GM12891 (cell line): ENCODE measurements around the gene TLCD3B.

ENCODE experiments used
- DNase-seq: peaks from one replicate; pipeline ENCODE4 v3.0.0; 2011; ENCODE audit warnings: low spot score; ENCODE audit not compliant: insufficient read length
- FAIRE-seq: peaks from 2 replicates; lab custom pipeline; 2011; peaks lifted over from hg19 to GRCh38; lab: Jason Lieb, UNC
- PAX5 ChIP-seq: IDR thresholded peaks from 2 replicates; pipeline ENCODE4 v1.6.1; 2011; ENCODE audit warnings: low read length, moderate library complexity, mild to moderate bottlenecking; ENCODE audit not compliant: insufficient read depth, severe bottlenecking
- POLR2A ChIP-seq: IDR thresholded peaks from 2 replicates; pipeline ENCODE4 v1.6.1; 2011; ENCODE audit warnings: low read depth, low read length, control low read depth
- POLR2AphosphoS5 ChIP-seq: IDR thresholded peaks from 2 replicates; pipeline ENCODE4 v1.6.1; 2011; ENCODE audit warnings: low read depth, low read length, control low read depth
- POU2F2 ChIP-seq: IDR thresholded peaks from 2 replicates; pipeline ENCODE4 v1.6.1; 2011; ENCODE audit warnings: low read depth, mild to moderate bottlenecking, control low read depth, low read length, moderate library complexity
- SPI1 ChIP-seq: IDR thresholded peaks from 2 replicates; pipeline ENCODE4 v1.6.1; 2011; ENCODE audit warnings: low read depth, low read length, control low read depth
- TAF1 ChIP-seq: IDR thresholded peaks from 2 replicates; pipeline ENCODE4 v1.6.1; 2011; ENCODE audit warnings: low read depth, low read length, control low read depth

The TLCD3B gene

DNA sequence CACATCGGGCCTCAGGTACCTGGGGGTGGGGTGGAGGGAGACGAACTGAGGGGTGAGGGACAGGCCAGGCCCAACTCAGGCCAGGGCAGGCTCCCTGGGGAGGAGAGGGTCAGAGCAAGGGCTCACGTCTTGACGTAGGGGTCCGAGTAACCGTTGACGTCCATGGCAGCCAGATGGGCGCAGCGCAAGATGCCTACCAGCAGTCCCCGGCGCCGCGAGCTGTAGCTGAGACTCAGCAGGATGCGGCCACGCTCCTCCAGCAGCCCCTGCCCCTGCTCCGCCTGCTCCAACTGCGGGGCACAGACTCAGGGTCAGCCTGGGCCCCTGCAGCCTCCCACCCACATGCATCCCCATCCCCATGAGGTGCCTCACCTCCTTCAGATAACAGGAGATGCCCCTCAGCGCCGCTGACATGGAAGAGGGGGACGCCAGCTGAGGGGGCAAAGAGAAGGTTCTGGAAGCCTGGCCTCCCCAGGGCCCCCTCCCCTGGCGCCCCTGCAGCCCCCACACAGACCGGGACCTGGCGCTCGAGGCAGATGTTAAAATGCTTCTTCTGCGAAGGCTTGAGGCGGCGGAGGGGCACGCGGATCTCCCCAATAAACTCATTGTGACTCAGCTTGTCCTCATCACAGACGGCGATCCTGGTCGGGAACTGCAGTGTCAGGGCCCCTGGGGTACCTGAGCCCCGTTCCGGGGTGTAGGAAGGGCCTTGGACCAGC lies 24.3 kb downstream of the TLCD3B start:
- FAIRE-seq (no peak), DNase-seq (no peak)
- TF ChIP-seq POU2F2 = no peak
- TF ChIP-seq SPI1 = no peak
- TF ChIP-seq POLR2AphosphoS5 = 0 out of 2 replicates have a peak, but pooled peaks have one; percentile 7

DNA sequence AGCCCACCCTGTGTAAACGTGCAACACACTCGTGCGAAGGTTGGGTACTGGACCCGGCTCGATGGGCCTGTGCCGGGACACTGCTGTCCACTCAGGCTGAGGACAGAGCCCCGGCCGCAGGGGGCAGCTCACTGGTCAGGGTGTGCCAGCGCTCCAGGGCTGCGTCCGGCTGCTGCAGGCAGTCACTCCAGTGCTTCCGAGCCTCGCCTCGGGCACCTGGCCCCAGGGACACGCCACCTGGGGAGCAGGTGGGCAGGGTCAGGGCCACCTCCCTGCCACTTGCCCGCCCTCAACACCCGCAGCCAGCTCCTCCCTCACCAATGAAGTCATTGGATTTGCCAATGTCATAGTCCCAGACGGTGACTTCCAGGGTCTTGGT lies 25.0 kb downstream of the TLCD3B start:
- DNase-seq = no peak
- FAIRE-seq = no peak
- TF ChIP-seq TAF1 = no peak
- TF ChIP-seq POLR2AphosphoS5 = no peak
- TF ChIP-seq POLR2A = no peak
- TF ChIP-seq POU2F2 = no peak
- TF ChIP-seq PAX5 = no peak
- no peak for TF ChIP-seq SPI1

DNA sequence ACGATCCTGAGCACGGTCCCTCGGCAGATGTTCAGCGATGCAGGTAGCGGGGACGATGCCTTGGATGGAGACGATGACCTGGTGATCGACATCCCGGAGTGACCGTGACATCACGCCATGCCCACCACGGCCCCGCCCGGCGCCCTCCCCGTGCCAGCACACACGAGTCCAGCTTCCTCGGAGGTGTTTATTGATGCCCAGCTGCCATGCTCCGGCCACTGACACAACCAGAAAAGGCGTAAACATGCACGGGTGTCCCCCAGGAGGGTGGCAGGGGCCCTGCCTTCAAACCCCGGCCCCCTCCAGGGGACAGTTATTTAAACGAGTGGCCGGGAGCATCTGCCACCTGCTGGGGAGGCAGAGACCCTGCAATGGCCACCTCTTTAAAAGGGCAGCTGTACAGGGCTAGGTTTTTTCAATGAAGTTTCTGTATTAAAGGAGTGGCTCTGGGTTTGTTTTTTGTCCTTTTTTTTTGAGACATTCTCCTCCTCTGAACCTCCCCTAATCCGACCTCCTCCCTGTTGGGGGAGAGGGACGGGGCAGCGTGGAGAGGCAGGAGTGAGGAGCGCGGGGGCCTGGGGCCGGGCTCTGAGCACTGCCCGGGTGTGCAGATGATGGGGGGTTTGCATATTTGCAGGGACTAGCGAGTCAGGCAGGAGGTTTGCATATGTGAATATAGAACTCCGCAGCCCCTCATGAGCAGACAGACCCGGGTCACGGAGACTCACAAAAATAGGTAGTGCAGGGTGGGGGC lies 25.6 kb downstream of the TLCD3B start:
- DNase-seq = peak; percentile 87
- TF ChIP-seq TAF1 = no peak
- no peak for FAIRE-seq

DNA sequence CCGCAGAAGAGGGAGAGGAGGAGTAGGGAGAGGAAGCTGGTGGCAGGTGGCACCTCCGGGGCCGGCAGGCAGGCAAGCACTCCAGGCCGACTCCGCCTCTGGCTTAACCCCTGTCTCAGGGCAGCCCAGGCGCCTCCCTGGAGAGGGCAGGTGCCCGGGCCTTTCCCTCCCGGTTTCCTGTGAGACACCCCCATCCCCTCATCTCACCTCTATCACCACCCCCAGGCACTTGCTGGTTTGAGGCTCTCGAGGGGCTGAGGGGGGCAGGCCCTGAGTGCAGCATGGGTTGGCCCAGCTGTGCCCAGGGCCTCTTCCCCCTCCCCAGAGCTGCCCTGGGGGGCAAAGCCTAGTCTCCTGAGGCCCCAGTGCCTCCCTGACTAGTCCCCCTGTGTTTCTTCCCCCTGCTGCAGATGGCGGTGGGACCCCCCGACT lies 26.2 kb downstream of the TLCD3B start:
- peak; percentile 51 for DNase-seq
- 0 out of 2 replicates have a peak, but pooled peaks have one; percentile 17 for TF ChIP-seq POLR2A
- no peak for TF ChIP-seq TAF1
- no peak for TF ChIP-seq PAX5
- FAIRE-seq = no peak

DNA sequence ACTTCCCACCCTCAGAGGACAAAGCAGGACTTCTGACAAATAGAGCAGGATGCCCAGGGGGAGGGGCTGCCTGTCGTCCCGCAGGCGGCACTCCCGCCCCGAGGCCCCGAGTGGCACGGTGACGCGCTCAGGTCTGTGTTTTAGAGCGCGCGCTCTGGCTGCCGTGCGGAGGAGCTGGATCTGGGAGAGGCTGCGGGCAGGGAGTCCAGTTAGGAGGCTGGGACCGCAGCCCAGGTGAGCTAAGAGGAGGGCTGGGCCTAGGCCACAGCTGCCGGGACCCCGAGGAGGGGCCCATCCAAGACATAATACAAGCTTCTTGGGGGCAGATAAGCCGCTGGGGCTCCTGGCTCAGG lies 26.7 kb downstream of the TLCD3B start:
- no peak for DNase-seq
- no peak for TF ChIP-seq POLR2A
- no peak for TF ChIP-seq POLR2AphosphoS5
- TF ChIP-seq PAX5 = no peak
- no peak for TF ChIP-seq SPI1
- no peak for TF ChIP-seq TAF1
- TF ChIP-seq POU2F2 = no peak
- no peak for FAIRE-seq

DNA sequence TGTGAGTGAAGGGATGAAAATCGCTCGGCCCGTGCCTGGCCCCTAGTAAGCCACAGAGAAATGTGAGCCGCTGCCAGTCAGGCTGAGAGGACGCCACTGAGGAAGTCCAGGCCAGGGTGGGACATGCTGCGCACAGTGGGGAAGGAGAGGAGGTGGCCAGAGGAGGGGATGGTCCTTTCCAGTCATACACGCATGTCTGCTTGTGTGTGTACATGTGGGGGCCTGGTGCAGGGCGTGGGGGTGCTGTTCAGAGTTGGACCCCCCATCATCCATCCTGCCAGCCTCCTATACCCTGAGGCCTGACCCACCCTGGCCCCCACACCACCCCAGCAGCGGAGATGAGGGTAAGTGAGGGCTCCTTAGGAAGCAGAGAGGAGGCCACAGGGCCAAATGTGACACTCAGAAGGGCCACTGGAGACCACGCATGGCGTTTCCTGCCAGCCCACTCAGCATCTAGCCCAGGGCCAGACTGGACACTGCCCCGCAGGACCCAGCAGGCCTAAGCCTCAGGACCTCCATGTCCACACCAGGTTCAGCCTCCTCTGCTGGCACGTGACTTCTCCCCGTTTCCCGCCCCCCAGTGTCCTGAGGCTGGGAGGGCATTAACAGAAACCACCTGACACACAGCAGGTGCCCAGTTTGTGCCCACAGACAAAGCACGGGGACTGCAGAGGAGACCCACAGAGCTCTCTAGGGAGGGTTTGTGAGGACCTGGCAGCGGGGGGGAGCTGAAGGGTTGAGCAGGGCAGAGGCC lies 27.2 kb downstream of the TLCD3B start:
- no peak for FAIRE-seq

DNA sequence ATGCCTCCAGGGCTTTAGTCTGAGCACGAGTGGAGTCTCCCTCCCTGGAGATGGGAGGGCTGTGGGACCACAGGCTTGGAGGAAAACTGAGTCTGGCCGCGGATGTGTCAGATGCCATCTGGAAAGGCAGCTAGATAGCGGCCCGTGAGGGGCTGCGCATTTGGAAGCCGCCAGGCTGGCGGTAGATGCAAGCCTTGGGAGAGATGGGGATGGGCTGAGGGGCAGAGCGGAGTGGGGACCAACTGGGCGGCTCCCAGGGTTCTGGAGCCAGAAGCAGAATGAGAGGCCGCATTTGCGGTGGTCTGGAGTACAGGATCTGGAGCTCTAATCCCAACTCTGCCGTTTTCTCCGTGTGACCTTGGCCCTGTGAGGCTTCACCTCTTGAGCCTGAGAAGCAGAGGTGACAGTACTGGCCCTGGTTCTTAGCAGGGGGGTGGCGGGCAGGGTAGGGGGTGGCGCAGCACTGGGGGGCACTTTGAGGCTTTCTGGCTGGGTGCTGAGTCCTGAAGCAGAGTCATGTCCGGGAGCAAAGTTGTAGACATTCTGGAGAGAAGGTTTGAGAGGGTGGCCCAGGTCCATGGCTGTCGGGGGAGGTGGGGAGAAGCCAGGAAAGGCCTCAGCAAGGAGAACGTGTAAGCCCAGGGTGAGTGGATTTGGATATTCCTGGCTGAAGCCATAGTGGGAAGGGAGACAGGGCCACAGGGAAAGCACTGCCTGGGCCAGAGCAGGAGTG lies 28.3 kb downstream of the TLCD3B start:
- FAIRE-seq (no peak), DNase-seq (no peak)
- TF ChIP-seq POLR2AphosphoS5 (no peak), POU2F2 (no peak), POLR2A (no peak), TAF1 (no peak)

More for the DNA sequence above, 27.2 kb downstream of the TLCD3B start:
- TF ChIP-seq POU2F2 = no peak
- DNase-seq = no peak

DNA sequence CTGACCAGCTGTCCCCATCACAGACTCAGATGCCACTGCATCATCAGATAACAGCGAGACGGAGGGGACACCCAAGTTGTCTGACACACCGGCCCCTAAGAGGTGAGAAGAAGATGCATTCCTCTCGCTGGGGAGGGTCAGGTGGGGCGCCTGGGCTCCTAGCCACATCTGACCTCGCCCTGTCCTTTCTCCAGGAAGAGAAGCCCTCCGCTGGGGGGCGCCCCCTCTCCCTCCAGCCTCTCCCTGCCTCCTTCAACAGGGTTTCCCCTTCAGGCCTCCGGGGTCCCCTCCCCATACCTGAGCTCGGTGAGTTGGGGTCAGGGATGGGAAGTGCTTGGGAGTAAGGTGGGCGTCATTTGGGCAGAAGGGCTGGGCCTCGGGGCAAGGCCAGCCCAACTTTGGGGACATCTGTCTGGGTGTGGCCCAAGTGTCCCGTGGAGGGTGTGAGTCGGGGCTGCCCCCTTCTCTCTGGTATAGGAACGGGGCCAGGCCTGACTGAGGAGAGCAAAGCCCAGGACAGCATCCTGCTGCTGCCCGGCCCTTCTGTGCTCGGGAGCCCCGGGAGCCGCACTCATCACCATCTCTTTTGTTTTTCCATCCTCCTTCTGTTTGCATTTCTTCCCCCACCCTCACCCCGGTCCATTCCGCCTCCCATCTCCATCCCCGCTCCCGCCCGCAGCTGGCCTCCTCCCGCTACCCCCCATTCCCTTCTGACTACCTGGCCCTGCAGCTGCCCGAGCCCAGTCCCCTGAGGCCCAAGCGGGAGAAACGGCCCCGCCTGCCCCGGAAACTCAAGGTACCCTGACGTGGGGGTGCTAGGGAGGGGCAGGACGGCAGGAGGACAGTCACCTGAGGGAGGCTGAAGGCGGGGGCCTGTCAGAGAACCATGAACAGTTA lies 30.1 kb downstream of the TLCD3B start:
- FAIRE-seq (no peak), DNase-seq (no peak)
- TF ChIP-seq POLR2AphosphoS5 (no peak), POLR2A (no peak), POU2F2 (no peak), PAX5 (no peak), SPI1 (no peak), TAF1 (no peak)

DNA sequence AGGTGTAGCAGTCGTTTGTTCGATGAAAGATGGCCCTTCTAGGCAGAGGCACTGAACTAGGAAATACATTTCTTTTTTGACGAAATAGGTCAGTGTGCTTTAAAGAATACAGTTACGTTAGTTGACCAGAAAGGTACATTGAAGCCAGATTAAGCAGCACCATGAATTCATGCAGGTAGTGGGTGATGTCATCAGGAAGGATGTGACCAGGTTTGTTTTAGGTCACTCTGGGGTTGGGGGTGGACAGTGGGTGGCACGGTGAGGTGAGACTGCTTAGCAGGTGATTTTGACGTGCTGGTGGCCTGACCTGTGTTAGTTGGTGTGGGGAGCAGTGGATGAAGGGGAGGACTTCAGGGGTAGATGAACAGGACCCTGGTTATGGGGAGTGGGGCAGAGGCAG lies 31.5 kb downstream of the TLCD3B start:
- TF ChIP-seq PAX5 = no peak
- TF ChIP-seq SPI1 = no peak
- TF ChIP-seq POU2F2 = no peak
- TF ChIP-seq POLR2AphosphoS5 = no peak
- no peak for TF ChIP-seq POLR2A
- TF ChIP-seq TAF1 = no peak
- DNase-seq (no peak), FAIRE-seq (no peak)
